ENCODE data around the gene IL25. TPM values are rescaled to one million over a fixed set of nuclear protein-coding genes. Genes with fewer than 3 reads are reported as not detected.

Gene IL25
- total and polyA plus RNA-seq, 9 donors: not detected

GRCh38 chr14:23375527-23376251, 3.1 kb downstream of the IL25 start:
- H3K4me1 ChIP-seq (ENCODE audit: insufficient read depth): no peaks in the 10 kb centered on the region
- H3K4me3 ChIP-seq: no peak overlapping the region
- no peaks in the 10 kb centered on the region for H3K36me3 ChIP-seq
- intact Hi-C loops (cut with DNase I): loop anchor here (5.0 to 10.0 kb wide), 3 partner anchors 48 to 111 kb away; no protein-coding TSS in a partner anchor
- WGBS, 3 donors: 83 to 94% (median 90%) methylated on average over 16 to 21 of the region's 21 CpGs
- TF ChIP-seq EP300 (IDR thresholded peaks at IDR 0.05): no peak
- no peak for TF ChIP-seq CTCF (IDR thresholded peaks at IDR 0.05)
- no peak for TF ChIP-seq POLR2A (IDR thresholded peaks at IDR 0.05)
- no peaks in the 10 kb centered on the region for H3K9me3 ChIP-seq
- H3K27me3 ChIP-seq: no peaks in the 10 kb centered on the region
- no peak for DNase-seq
- H3K27ac ChIP-seq: no peak overlapping the region

- 45 to 57% (median 57%) methylated on average over 13 of the region's 13 CpGs for WGBS, 3 donors
- H3K36me3 ChIP-seq: no peaks in the 10 kb centered on the region
- H3K4me3 ChIP-seq: no peak within 1 kb of the TSS
- H3K27ac ChIP-seq: no peak within 1 kb of the TSS
- no peaks in the 10 kb centered on the region for H3K4me1 ChIP-seq (ENCODE audit: insufficient read depth)
- H3K9me3 ChIP-seq: no peaks in the 10 kb centered on the region
- TF ChIP-seq CTCF (IDR thresholded peaks at IDR 0.05): no peak
- TF ChIP-seq EP300 (IDR thresholded peaks at IDR 0.05): no peak
- no peak for TF ChIP-seq POLR2A (IDR thresholded peaks at IDR 0.05)
- DNase-seq: no peak
- intact Hi-C loops (cut with DNase I): loop anchor here (5.0 to 10.0 kb wide), 3 partner anchors 49 to 112 kb away; no protein-coding TSS in a partner anchor
- H3K27me3 ChIP-seq: no peaks in the 10 kb centered on the region
Observed at GRCh38 chr14:23376482-23377197, 4.0 kb downstream of the IL25 start, which contains the start of gene CMTM5. TSS of gene CMTM5 (plus strand) at chr14:23377046. CDS start at chr14:23377252, 206 bp downstream.

DNA sequence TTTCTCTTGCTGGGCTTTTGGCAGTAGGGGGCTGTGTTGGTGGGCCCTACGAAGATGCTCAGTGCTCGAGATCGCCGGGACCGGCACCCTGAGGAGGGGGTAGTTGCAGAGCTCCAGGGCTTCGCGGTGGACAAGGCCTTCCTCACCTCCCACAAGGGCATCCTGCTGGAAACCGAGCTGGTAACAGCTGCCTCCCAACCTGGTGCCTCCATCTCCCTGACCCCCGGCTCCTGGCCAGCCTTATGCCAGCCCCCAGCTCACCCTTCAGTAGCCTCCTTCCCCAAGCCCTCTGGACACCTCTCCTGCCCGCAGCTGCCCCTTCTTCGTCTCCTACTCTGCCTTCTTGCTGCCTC, 4.6 kb downstream of the IL25 start:
- intact Hi-C loops (cut with DNase I): loop anchor here (5.0 to 10.0 kb wide), 3 partner anchors 50 to 112 kb away; no protein-coding TSS in a partner anchor
- 46 to 53% (median 49%) methylated on average over 11 of the region's 11 CpGs for WGBS, 3 donors
- no peak overlapping the region for H3K27ac ChIP-seq
- H3K9me3 ChIP-seq: no peaks in the 10 kb centered on the region
- DNase-seq: no peak
- no peaks in the 10 kb centered on the region for H3K27me3 ChIP-seq
- no peaks in the 10 kb centered on the region for H3K36me3 ChIP-seq
- H3K4me3 ChIP-seq: no peak overlapping the region
- H3K4me1 ChIP-seq (ENCODE audit: insufficient read depth): no peaks in the 10 kb centered on the region
- TF ChIP-seq POLR2A (IDR thresholded peaks at IDR 0.05) (no peak), EP300 (IDR thresholded peaks at IDR 0.05) (no peak), CTCF (IDR thresholded peaks at IDR 0.05) (no peak)

- H3K36me3 ChIP-seq: no peaks in the 10 kb centered on the region
- TF ChIP-seq CTCF (IDR thresholded peaks at IDR 0.05) (no peak), POLR2A (IDR thresholded peaks at IDR 0.05) (no peak), EP300 (IDR thresholded peaks at IDR 0.05) (no peak)
- no peak overlapping the region for H3K27ac ChIP-seq
- 72 to 80% (median 76%) methylated on average over 14 of the region's 14 CpGs for WGBS, 3 donors
- no peaks in the 10 kb centered on the region for H3K27me3 ChIP-seq
- DNase-seq: no peak
- H3K4me3 ChIP-seq: no peak overlapping the region
- intact Hi-C loops (cut with DNase I): loop anchor here (5.0 to 10.0 kb wide), 3 partner anchors 51 to 113 kb away; no protein-coding TSS in a partner anchor
- H3K4me1 ChIP-seq (ENCODE audit: insufficient read depth): no peaks in the 10 kb centered on the region
- no peaks in the 10 kb centered on the region for H3K9me3 ChIP-seq
Observed at GRCh38 chr14:23377573-23378563, 5.3 kb downstream of the IL25 start.

Data from ovary (tissue), 9 donors.